Activated B cell treated with CpG ODN at 0.5 μM for 24 hours (primary cell): Measurements from ENCODE around the gene SLIT3. TPM values are rescaled to one million over a fixed set of nuclear protein-coding genes. Genes with fewer than 3 reads are reported as not detected.

Experiments used
- ATAC-seq: fragments of 200-7000 bp; cut with Tn5 transposase; one replicate; pipeline ENCODE4 v1.10.0; 2021; ENCODE audit warnings: low read depth, mild to moderate bottlenecking, moderate library complexity
- CTCF ChIA-PET: fragments of 350-600 bp; sonication (Branson Sonifier 250); formaldehyde crosslinking; loops from one replicate; lab custom pipeline; 2021; ENCODE audit warnings: antibody characterized with exemption; lab: Charles Lee
- POLR2A ChIA-PET: fragments of 350-600 bp; sonication (Branson Sonifier 250); formaldehyde crosslinking; loops from one replicate; lab custom pipeline; 2021; ENCODE audit warnings: antibody characterized with exemption; lab: Charles Lee
- DNase-seq: peaks from one replicate; pipeline ENCODE4 v3.0.0; 2022
- H3K27ac Mint-ChIP-seq: one replicate; pipeline ENCODE4 v1.8.0; 2020; ENCODE audit warnings: mixed read lengths
- H3K27me3 Mint-ChIP-seq: one replicate; pipeline ENCODE4 v1.8.0; 2021; ENCODE audit warnings: mixed read lengths
- H3K36me3 Mint-ChIP-seq: one replicate; pipeline ENCODE4 v1.8.0; 2021; ENCODE audit warnings: low read depth, mixed read lengths
- H3K4me1 Mint-ChIP-seq: one replicate; pipeline ENCODE4 v1.8.0; 2021; ENCODE audit warnings: mixed read lengths
- H3K4me3 Mint-ChIP-seq: one replicate; pipeline ENCODE4 v1.8.0; 2020; ENCODE audit warnings: mild to moderate bottlenecking, mixed read lengths
- H3K9me3 Mint-ChIP-seq: one replicate; pipeline ENCODE4 v1.8.0; 2020; ENCODE audit warnings: mixed read lengths
- intact Hi-C: fragments of 100-400 bp; cut with micrococcal nuclease; formaldehyde crosslinking; loops from one replicate; pipeline ENCODE4 v1.15.1; 2024
- total RNA-seq: library from RNA; stranded (reverse); gene quantifications from 2 replicates; pipeline ENCODE4 v1.2.3, GENCODE V29; 2022
- TF ChIP-seq, protein P1 (sequence below): fragments of 200-600 bp; IDR thresholded peaks from one replicate; pipeline ENCODE4 v1.8.0; 2022; ENCODE audit warnings: antibody characterized with exemption, mild to moderate bottlenecking

SLIT3 gene
- total RNA-seq, 1 donor from 2014 or later = not detected

DNA sequence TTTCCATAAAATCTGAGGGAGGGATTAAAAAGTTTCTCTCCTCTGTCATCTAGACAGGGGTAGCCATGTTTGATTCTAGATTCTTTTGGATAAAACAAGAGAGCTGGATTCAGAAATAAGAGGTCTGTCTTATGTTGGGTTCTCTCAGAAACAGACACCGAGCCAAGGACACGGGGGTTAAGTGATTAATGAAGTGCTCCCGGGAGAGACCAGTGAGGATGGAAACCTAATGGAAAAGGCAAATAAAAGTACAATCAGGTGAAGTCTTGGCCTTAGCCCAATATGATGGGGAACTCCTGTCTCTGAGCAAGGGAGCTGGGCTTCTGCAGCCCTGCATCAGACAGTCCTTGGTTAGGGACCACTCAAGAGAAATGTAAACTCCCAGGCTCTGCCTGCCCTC, 413.0 kb downstream of the SLIT3 start:
- no peak for DNase-seq
- H3K36me3 Mint-ChIP-seq = no peaks in the 10 kb centered on the region
- intact Hi-C loops = no loop called here
- no peaks in the 10 kb centered on the region for H3K4me1 Mint-ChIP-seq
- TF ChIP-seq, protein P1, sequence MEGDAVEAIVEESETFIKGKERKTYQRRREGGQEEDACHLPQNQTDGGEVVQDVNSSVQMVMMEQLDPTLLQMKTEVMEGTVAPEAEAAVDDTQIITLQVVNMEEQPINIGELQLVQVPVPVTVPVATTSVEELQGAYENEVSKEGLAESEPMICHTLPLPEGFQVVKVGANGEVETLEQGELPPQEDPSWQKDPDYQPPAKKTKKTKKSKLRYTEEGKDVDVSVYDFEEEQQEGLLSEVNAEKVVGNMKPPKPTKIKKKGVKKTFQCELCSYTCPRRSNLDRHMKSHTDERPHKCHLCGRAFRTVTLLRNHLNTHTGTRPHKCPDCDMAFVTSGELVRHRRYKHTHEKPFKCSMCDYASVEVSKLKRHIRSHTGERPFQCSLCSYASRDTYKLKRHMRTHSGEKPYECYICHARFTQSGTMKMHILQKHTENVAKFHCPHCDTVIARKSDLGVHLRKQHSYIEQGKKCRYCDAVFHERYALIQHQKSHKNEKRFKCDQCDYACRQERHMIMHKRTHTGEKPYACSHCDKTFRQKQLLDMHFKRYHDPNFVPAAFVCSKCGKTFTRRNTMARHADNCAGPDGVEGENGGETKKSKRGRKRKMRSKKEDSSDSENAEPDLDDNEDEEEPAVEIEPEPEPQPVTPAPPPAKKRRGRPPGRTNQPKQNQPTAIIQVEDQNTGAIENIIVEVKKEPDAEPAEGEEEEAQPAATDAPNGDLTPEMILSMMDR = no peak
- ChIA-PET CTCF (no interaction called here), POLR2A (no interaction called here)
- no peak overlapping the region for H3K27ac Mint-ChIP-seq
- H3K4me3 Mint-ChIP-seq = no peak overlapping the region
- ATAC-seq = no peak
- H3K27me3 Mint-ChIP-seq = peaks cover 19% of the 10 kb centered on the region
- H3K9me3 Mint-ChIP-seq = no peaks in the 10 kb centered on the region

DNA sequence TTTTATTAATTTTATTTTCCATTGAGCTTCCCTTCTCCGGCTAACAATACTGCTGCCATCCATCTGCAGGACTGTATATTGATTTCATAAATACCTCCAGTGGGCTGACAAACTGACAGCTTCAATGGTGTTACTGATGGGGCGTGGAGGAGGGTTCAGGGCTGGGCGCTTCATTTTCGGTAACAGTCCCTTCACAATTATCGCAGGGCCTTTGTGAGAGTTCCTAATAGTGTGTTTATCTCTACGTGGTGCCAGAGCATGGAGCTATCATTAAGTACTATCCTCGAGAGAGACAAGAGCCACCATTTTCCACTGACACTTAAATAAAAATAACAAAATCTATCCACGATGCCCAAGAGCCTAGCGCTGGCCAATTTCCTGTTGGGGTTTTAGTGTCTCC, 414.8 kb downstream of the SLIT3 start:
- intact Hi-C loops = no loop called here
- no peak overlapping the region for H3K4me3 Mint-ChIP-seq
- POLR2A ChIA-PET = no interaction called here

DNA sequence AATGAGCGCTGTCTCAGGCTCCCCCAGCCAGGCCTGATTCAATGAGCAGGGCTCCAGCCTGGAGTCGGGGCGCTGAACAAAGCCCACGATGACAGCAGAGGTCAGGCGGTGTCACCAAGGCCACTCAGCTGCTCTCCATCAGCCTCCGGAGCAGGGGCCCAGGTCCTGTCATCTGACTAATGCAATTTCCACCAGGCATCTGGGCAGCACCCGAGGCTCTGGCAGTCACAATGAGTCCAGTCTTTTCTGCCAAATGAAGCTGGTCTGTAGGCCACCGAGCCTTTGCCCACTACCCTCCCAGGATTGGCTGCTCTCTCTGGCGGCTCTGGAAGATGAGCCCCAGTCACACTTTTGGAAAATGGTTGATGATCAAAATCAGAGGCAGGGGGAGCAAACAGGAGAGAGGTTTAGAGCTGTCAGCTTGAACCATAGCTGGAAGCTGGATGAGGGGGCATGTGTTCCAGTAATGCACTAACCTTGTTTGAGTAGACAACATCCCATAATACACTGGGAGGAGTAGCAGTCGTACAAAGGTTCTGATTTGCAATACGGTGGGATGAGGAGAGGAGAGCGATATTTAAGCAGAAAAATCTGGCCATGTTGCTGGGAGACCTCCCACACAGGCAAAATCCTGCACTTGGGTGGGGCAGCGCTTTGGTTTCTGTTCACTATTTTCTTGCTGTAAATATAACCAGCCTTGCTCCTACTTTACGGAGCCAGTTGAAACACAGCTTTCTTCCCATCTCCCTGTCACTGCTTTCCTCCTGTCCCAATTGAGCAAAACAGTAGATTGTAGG, 415.4 kb downstream of the SLIT3 start:
- ChIA-PET POLR2A (no interaction called here), CTCF (no interaction called here)
- Mint-ChIP-seq H3K27ac (no peak overlapping the region), H3K9me3 (no peaks in the 10 kb centered on the region), H3K4me1 (no peaks in the 10 kb centered on the region), H3K27me3 (peaks cover 16% of the 10 kb centered on the region), H3K4me3 (no peak overlapping the region), H3K36me3 (no peaks in the 10 kb centered on the region)
- ATAC-seq = no peak
- intact Hi-C loops = no loop called here
- TF ChIP-seq, protein P1 = no peak
- DNase-seq = no peak

More for the DNA sequence above, 414.8 kb downstream of the SLIT3 start:
- CTCF ChIA-PET = no interaction called here
- ATAC-seq (no peak), DNase-seq (no peak)
- H3K27me3 Mint-ChIP-seq = peaks cover 16% of the 10 kb centered on the region
- H3K27ac Mint-ChIP-seq = no peak overlapping the region
- H3K36me3 Mint-ChIP-seq = no peaks in the 10 kb centered on the region
- TF ChIP-seq, protein P1 = no peak
- H3K4me1 Mint-ChIP-seq = no peaks in the 10 kb centered on the region
- H3K9me3 Mint-ChIP-seq = no peaks in the 10 kb centered on the region

DNA sequence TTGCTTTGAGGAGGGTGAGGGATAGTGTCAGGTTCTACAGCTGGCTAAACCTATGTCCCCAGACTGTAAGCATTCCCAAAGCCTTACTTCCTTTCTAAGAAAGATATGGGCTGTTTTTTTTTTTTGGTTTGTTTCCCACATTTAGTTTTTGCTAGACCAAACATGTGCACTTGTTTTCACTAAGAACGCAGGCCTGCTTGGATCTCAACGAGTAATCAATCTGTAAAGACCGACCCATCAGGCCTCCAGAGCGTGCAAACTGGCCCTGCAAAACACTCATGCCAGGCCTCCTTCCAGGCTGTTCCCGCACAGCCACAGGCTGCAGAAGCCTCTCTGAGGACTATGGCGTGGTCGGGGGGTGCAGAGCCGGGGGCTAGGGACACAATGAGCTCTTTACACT, 416.9 kb downstream of the SLIT3 start:
- TF ChIP-seq, protein P1 = no peak
- POLR2A ChIA-PET = no interaction called here
- intact Hi-C loops = no loop called here
- Mint-ChIP-seq H3K27me3 (peaks cover 11% of the 10 kb centered on the region), H3K4me1 (peaks cover 14% of the 10 kb centered on the region), H3K9me3 (no peaks in the 10 kb centered on the region), H3K36me3 (no peaks in the 10 kb centered on the region), H3K27ac (no peak overlapping the region), H3K4me3 (no peak overlapping the region)
- ATAC-seq = no peak
- CTCF ChIA-PET = no interaction called here
- DNase-seq = no peak

DNA sequence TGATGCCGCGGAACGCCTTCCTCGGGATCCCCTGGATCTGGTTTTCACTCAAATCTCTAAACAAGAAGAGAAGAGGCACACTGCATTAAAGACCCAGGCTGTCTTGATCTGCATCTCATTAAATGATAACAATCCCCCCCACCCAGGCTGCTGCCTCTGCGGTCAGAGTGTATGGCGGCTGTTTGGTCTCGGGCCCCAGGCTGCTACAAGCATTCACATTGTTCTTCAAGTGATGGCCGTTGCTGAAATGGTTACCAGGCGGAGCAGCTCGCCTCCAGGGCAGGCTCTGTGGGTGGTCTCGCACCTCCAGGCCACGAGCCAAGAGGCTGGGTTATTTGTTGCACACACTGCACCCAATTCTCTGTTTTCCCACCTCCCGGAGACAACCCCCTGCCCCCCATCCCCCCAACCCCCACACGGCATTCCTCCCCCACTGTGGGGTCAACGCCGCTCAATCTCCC, 417.6 kb downstream of the SLIT3 start:
- no peak for DNase-seq
- Mint-ChIP-seq H3K4me3 (no peak overlapping the region), H3K27me3 (peaks cover 10% of the 10 kb centered on the region), H3K27ac (no peak overlapping the region), H3K36me3 (no peaks in the 10 kb centered on the region), H3K9me3 (no peaks in the 10 kb centered on the region), H3K4me1 (peaks cover 14% of the 10 kb centered on the region)
- POLR2A ChIA-PET = no interaction called here
- intact Hi-C loops = no loop called here
- TF ChIP-seq, protein P1 = no peak
- ATAC-seq = no peak
- CTCF ChIA-PET = no interaction called here
